Measurements from ENCODE around the gene SORCS2. TPM values are rescaled to one million over a fixed set of nuclear protein-coding genes. Genes with fewer than 3 reads are reported as not detected.

Gene SORCS2
- polyA plus RNA-seq, 1 donor from 2014 or later = 1.0 TPM

DNA sequence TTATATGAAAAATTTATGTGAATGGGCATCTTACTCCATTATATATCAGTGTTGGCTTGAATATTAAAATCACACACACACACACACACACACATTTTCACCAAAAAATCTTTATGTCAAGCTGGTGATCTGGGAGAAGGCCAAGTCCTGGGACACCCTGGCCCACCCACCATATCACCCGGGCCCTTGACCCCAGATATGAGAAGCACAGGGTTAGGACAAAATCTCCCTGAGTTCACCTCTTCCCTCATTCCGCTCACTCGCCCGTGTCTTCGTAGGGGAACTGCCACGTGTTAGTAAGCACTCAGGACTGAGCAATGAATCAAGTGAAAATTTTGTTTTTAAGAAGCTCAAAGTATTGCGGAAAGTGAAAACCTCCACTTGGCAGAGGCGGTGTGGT lies 346.2 kb downstream of the SORCS2 start:
- Histone ChIP-seq H2AFZ (ENCODE audit: low read depth, low read length) (no peak overlapping the region), H3K36me3 (ENCODE audit: insufficient read depth, low read length) (no peaks in the 10 kb centered on the region), H3K79me2 (replicated peaks; ENCODE audit: insufficient read depth, low read length) (no peaks in the 10 kb centered on the region), H3K9me2 (ENCODE audit: insufficient read depth, low read length) (no peaks in the 10 kb centered on the region), H3K27me3 (ENCODE audit: insufficient read depth, low read depth, low read length) (no peaks in the 10 kb centered on the region), H3K9ac (ENCODE audit: low read length) (no peak overlapping the region), H3K4me2 (ENCODE audit: low read length) (no peak overlapping the region), H3K4me3 (ENCODE audit: low read length) (no peak overlapping the region), H4K20me1 (ENCODE audit: insufficient read depth) (no peaks in the 10 kb centered on the region), H3K9me3 (ENCODE audit: low read length) (no peaks in the 10 kb centered on the region), H3K27ac (ENCODE audit: low read length) (no peak overlapping the region), H3F3A (ENCODE audit: insufficient read depth, low read length, poor library complexity, severe bottlenecking) (no peaks in the 10 kb centered on the region)
- TF ChIP-seq, protein P1, sequence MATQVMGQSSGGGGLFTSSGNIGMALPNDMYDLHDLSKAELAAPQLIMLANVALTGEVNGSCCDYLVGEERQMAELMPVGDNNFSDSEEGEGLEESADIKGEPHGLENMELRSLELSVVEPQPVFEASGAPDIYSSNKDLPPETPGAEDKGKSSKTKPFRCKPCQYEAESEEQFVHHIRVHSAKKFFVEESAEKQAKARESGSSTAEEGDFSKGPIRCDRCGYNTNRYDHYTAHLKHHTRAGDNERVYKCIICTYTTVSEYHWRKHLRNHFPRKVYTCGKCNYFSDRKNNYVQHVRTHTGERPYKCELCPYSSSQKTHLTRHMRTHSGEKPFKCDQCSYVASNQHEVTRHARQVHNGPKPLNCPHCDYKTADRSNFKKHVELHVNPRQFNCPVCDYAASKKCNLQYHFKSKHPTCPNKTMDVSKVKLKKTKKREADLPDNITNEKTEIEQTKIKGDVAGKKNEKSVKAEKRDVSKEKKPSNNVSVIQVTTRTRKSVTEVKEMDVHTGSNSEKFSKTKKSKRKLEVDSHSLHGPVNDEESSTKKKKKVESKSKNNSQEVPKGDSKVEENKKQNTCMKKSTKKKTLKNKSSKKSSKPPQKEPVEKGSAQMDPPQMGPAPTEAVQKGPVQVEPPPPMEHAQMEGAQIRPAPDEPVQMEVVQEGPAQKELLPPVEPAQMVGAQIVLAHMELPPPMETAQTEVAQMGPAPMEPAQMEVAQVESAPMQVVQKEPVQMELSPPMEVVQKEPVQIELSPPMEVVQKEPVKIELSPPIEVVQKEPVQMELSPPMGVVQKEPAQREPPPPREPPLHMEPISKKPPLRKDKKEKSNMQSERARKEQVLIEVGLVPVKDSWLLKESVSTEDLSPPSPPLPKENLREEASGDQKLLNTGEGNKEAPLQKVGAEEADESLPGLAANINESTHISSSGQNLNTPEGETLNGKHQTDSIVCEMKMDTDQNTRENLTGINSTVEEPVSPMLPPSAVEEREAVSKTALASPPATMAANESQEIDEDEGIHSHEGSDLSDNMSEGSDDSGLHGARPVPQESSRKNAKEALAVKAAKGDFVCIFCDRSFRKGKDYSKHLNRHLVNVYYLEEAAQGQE (IDR thresholded peaks at IDR 0.05; ENCODE audit: borderline replicate concordance) = no peak
- TF ChIP-seq MXI1 (conservative IDR thresholded peaks at IDR 0.05; ENCODE audit: poor library complexity, severe bottlenecking) = no peak
- TF ChIP-seq, protein P2, sequence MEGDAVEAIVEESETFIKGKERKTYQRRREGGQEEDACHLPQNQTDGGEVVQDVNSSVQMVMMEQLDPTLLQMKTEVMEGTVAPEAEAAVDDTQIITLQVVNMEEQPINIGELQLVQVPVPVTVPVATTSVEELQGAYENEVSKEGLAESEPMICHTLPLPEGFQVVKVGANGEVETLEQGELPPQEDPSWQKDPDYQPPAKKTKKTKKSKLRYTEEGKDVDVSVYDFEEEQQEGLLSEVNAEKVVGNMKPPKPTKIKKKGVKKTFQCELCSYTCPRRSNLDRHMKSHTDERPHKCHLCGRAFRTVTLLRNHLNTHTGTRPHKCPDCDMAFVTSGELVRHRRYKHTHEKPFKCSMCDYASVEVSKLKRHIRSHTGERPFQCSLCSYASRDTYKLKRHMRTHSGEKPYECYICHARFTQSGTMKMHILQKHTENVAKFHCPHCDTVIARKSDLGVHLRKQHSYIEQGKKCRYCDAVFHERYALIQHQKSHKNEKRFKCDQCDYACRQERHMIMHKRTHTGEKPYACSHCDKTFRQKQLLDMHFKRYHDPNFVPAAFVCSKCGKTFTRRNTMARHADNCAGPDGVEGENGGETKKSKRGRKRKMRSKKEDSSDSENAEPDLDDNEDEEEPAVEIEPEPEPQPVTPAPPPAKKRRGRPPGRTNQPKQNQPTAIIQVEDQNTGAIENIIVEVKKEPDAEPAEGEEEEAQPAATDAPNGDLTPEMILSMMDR (IDR thresholded peaks at IDR 0.05; ENCODE audit: poor library complexity, severe bottlenecking) = no peak
- no peak for TF ChIP-seq RAD21 (conservative IDR thresholded peaks at IDR 0.05)
- TF ChIP-seq TAF1 (IDR thresholded peaks at IDR 0.05; ENCODE audit: low read depth) = no peak
- TF ChIP-seq POLR2AphosphoS5 (IDR thresholded peaks at IDR 0.05) = no peak
- no peak for TF ChIP-seq EP300 (conservative IDR thresholded peaks at IDR 0.05; ENCODE audit: poor library complexity, severe bottlenecking)
- TF ChIP-seq EZH2 (IDR thresholded peaks at IDR 0.05; ENCODE audit: borderline replicate concordance, insufficient read depth, low read length, poor library complexity, severe bottlenecking) = no peak
- no peak for TF ChIP-seq SMC3 (conservative IDR thresholded peaks at IDR 0.05; ENCODE audit: poor library complexity)

DNA sequence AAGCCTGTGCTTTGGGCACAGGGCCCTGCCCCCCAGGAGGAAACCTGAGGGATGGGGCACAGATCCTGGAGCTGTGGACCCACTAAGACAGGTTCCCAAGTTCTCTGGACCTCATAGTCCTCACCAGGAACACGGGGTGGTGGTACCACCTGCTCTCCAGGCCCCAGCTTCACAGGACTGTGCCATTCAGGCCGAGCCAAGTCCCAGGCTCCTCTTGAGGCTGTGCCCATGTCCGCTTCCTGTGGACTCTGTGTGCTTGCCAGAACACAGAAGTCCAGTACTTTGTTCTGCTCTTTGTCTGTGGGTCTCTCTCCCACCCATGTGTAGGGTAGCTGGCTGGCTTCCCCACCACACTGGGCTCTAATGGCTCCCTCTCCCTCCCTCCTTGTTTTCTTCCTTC lies 346.8 kb downstream of the SORCS2 start:
- no peak overlapping the region for H2AFZ ChIP-seq (ENCODE audit: low read depth, low read length)
- TF ChIP-seq SMC3 (conservative IDR thresholded peaks at IDR 0.05; ENCODE audit: poor library complexity) = no peak
- no peak for TF ChIP-seq EP300 (conservative IDR thresholded peaks at IDR 0.05; ENCODE audit: poor library complexity, severe bottlenecking)
- no peak for TF ChIP-seq TAF1 (IDR thresholded peaks at IDR 0.05; ENCODE audit: low read depth)
- TF ChIP-seq RAD21 (conservative IDR thresholded peaks at IDR 0.05) = no peak
- TF ChIP-seq, protein P2 (IDR thresholded peaks at IDR 0.05; ENCODE audit: poor library complexity, severe bottlenecking) = no peak
- TF ChIP-seq, protein P1 (IDR thresholded peaks at IDR 0.05; ENCODE audit: borderline replicate concordance) = no peak
- no peak for TF ChIP-seq EZH2 (IDR thresholded peaks at IDR 0.05; ENCODE audit: borderline replicate concordance, insufficient read depth, low read length, poor library complexity, severe bottlenecking)
- no peak for TF ChIP-seq POLR2AphosphoS5 (IDR thresholded peaks at IDR 0.05)
- TF ChIP-seq MXI1 (conservative IDR thresholded peaks at IDR 0.05; ENCODE audit: poor library complexity, severe bottlenecking) = no peak

More for the DNA sequence above, 346.8 kb downstream of the SORCS2 start:
- Histone ChIP-seq H3K4me2 (ENCODE audit: low read length) (no peak overlapping the region), H3K79me2 (replicated peaks; ENCODE audit: insufficient read depth, low read length) (no peaks in the 10 kb centered on the region), H3K9me3 (ENCODE audit: low read length) (no peaks in the 10 kb centered on the region), H4K20me1 (ENCODE audit: insufficient read depth) (no peaks in the 10 kb centered on the region), H3K36me3 (ENCODE audit: insufficient read depth, low read length) (no peaks in the 10 kb centered on the region), H3K27me3 (ENCODE audit: insufficient read depth, low read depth, low read length) (no peaks in the 10 kb centered on the region), H3K4me3 (ENCODE audit: low read length) (no peak overlapping the region), H3K9me2 (ENCODE audit: insufficient read depth, low read length) (no peaks in the 10 kb centered on the region), H3K27ac (ENCODE audit: low read length) (no peak overlapping the region), H3K9ac (ENCODE audit: low read length) (no peak overlapping the region), H3F3A (ENCODE audit: insufficient read depth, low read length, poor library complexity, severe bottlenecking) (no peaks in the 10 kb centered on the region)

Data from neural cell (in vitro differentiated cells).